AG09319 (cell line): ENCODE results near the gene OR6C68.

Experiments used
- DNase-seq: peaks from one replicate; pipeline ENCODE4 v3.0.0-alpha.2; 2010; ENCODE audit warnings: low read depth; ENCODE audit errors: extremely low read depth
- CTCF ChIP-seq: IDR thresholded peaks from 2 replicates; pipeline ENCODE4 v1.5.1; 2011; ENCODE audit warnings: low read depth, mild to moderate bottlenecking, inconsistent platforms, low read length, moderate library complexity

The OR6C68 gene

GRCh38 chr12:55515696-55516095 lies 23.5 kb downstream of the OR6C68 start:
- TF ChIP-seq CTCF: no peak
- DNase-seq: no peak

GRCh38 chr12:55516391-55516790 lies 24.2 kb downstream of the OR6C68 start:
- DNase-seq: no peak

More at GRCh38 chr12:55516391-55516790, 24.2 kb downstream of the OR6C68 start:
- no peak for TF ChIP-seq CTCF
